Large intestine (tissue), 3 donors: ENCODE results near the gene ARHGEF40. TPM values are rescaled to one million over a fixed set of nuclear protein-coding genes. Genes with fewer than 3 reads are reported as not detected.

Source experiments
- DNase-seq, 2 donors: peaks; one replicate each; pipeline versions ENCODE4 v3.0.0 to v3.0.0-alpha.2; 2013
- H3K27ac ChIP-seq: one replicate; pipeline ENCODE4 v1.5.1; 2013; ENCODE audit warnings: low read length
- H3K27me3 ChIP-seq: 2 replicates; pipeline ENCODE4 v1.6.1; 2013; ENCODE audit warnings: low read length; ENCODE audit not compliant: control insufficient read depth, insufficient read depth
- H3K36me3 ChIP-seq: 2 replicates; pipeline ENCODE4 v1.6.1; 2013; ENCODE audit warnings: low read length; ENCODE audit not compliant: control insufficient read depth, insufficient read depth
- H3K4me1 ChIP-seq: one replicate; pipeline ENCODE4 v1.6.1; 2013; ENCODE audit warnings: low read length; ENCODE audit not compliant: control insufficient read depth, insufficient read depth
- H3K4me3 ChIP-seq: one replicate; pipeline ENCODE4 v1.5.1; 2013; ENCODE audit warnings: low read length
- H3K9me3 ChIP-seq: one replicate; pipeline ENCODE4 v1.6.1; 2013; ENCODE audit warnings: mild to moderate bottlenecking, low read depth, low read length, moderate library complexity; ENCODE audit not compliant: control insufficient read depth
- WGBS: methylation state at CpG from one replicate; pipeline ENCODE4 v1.1.5; 2013; ENCODE audit warnings: low lambda C conversion rate; ENCODE audit not compliant: insufficient coverage; 5-methylcytosine and 5-hydroxymethylcytosine counted together
- polyA plus RNA-seq: library from polyadenylated mRNA; unstranded; fragments of 120-200 nt; gene quantifications from one replicate; pipeline ENCODE4 v1.2.1, GENCODE V29; 2013

ARHGEF40 gene
- polyA plus RNA-seq, 1 donor: 28.7 TPM

DNA sequence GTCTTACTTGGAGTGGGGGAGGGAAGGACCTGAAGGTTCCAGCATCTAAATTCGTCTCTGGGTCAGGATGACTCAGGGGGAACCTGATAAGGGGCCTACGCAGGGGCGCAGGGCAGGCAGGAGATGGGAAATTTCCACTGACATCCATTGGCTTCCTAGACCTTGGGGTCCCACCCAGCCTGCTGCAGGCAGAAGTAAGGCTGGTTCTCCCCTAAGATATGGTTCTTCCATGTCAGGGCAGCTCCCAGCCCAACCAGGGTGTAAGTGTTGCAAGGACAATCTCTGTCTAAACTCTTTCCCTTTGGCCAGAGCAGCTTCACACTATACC is 43.2 kb upstream of the ARHGEF40 start:
- Histone ChIP-seq H3K4me3 (no peak overlapping the region), H3K4me1 (peaks cover 13% of the 10 kb centered on the region), H3K27ac (no peak overlapping the region), H3K27me3 (no peaks in the 10 kb centered on the region), H3K9me3 (no peaks in the 10 kb centered on the region), H3K36me3 (no peaks in the 10 kb centered on the region)
- no peak for DNase-seq
- WGBS: no CpG with 5 or more reads among the region's 3 CpGs

DNA sequence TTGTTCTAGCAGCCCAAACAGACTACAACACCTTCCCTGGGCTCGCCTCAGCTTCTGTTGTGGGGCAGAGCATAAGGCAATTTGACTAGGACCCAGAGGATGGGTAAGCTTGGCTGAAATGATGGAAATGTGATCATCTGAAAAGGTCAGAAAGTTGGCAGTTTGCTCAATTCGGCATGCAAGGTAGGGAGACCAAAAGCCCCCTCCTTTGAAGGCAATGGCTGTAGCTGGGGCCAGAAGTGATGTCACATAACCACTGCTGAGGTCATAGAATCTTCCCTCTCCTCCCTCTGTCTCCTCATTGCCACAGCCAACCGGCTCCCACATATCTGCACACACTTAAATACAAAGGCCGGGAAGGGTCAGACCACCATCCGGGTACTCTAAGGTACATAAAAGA is 40.2 kb upstream of the ARHGEF40 start, which contains the start of gene TPPP2:
TPPP2 (plus strand) TSS at position 301 of the 400 bp plus-strand sequence. CDS start 365 bp downstream, outside the sequence.
- WGBS: 100% methylated on average over 1 of the region's 5 CpGs
- DNase-seq: no peak

DNA sequence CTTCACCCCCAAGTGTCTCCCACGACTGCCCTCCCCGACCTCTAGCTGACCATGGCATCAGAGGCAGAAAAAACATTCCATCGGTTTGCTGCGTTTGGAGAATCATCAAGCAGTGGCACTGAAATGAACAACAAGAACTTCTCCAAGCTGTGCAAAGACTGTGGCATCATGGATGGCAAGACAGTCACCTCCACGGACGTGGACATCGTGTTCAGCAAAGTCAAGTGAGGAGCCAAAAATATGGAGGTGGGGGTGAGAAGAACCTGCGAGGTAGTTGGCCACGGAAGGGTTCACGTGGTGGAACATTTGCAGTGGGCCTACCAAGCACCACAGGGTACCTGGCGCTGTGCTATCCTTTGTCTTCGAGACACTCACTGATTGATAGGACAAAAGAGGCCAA is 39.6 kb upstream of the ARHGEF40 start:
- H3K27me3 ChIP-seq: no peaks in the 10 kb centered on the region
- H3K9me3 ChIP-seq: no peaks in the 10 kb centered on the region
- H3K4me3 ChIP-seq: no peak overlapping the region
- H3K36me3 ChIP-seq: no peaks in the 10 kb centered on the region
- no peak overlapping the region for H3K27ac ChIP-seq
- H3K4me1 ChIP-seq: peaks cover 4% of the 10 kb centered on the region
- whole genome bisulfite sequencing: no CpG with 5 or more reads among the region's 12 CpGs
- no peak for DNase-seq

More for the DNA sequence above, 40.2 kb upstream of the ARHGEF40 start, which contains the start of gene TPPP2:
- no peak within 1 kb of the TSS for H3K4me3 ChIP-seq
- H3K4me1 ChIP-seq: peaks cover 4% of the 10 kb centered on the region
- H3K27ac ChIP-seq: no peak within 1 kb of the TSS
- no peaks in the 10 kb centered on the region for H3K36me3 ChIP-seq
- H3K9me3 ChIP-seq: no peaks in the 10 kb centered on the region
- H3K27me3 ChIP-seq: no peaks in the 10 kb centered on the region

DNA sequence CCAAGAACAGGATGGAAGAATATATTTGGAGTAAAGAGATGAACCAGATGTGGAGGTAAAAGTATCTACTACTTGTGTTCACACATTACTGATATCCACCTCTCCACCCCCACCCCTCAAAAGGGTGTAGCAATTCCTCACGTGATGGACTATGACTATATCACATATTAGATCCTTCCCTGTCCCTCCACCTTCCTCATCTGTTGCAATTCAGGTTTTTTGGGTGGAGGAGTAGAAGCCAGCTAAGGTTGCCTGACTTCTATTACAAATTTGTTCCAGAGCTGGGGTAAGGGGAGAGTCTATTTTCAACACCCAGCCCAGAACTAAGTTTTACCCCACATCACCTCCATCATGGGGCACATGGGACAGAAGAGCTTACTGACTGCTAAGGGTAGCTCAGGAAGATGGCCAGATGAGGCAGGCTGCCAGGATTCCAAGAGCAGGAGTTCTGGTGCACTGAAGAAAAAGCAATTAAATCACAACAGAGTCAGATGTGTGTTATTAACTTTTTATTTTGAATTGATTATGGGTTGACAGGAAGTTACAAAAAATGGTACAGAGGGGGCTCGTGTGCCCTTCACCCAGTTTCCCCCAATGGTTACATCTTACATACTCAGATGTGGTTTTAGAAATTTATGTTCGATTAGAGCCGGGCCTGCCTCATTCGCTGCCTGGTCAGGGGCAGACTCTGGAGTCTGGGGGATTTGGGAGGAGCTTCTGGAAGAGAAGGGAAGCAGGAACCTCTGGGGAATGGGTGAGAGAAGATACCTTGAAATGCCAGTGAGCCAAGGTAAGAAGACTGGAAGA is 37.6 kb upstream of the ARHGEF40 start:
- WGBS: 53% methylated on average over 2 of the region's 5 CpGs
- no peaks in the 10 kb centered on the region for H3K9me3 ChIP-seq
- peaks cover 6% of the 10 kb centered on the region for H3K4me1 ChIP-seq
- no peaks in the 10 kb centered on the region for H3K36me3 ChIP-seq
- no peak for DNase-seq
- no peaks in the 10 kb centered on the region for H3K27me3 ChIP-seq
- H3K27ac ChIP-seq: no peak overlapping the region
- H3K4me3 ChIP-seq: no peak overlapping the region

- peaks cover 13% of the 10 kb centered on the region for H3K4me1 ChIP-seq
- H3K27me3 ChIP-seq: no peaks in the 10 kb centered on the region
- no peak overlapping the region for H3K4me3 ChIP-seq
- H3K9me3 ChIP-seq: no peaks in the 10 kb centered on the region
- DNase-seq: no peak
- no peaks in the 10 kb centered on the region for H3K36me3 ChIP-seq
- 80% methylated on average over 1 of the region's 4 CpGs for WGBS
- no peak overlapping the region for H3K27ac ChIP-seq
These were observed 36.9 kb upstream of the ARHGEF40 start for GRCh38 chr14:21033133-21033698.

GRCh38 chr14:21034707-21035106 is 35.4 kb upstream of the ARHGEF40 start, which contains the start of gene RNASE13:
Gene RNASE13 (minus strand): TSS chr14:21034807. CDS start chr14:21034288, 519 bp downstream.
- H3K4me3 ChIP-seq: no peak within 1 kb of the TSS
- WGBS: no CpG with 5 or more reads among the region's 5 CpGs
- no peaks in the 10 kb centered on the region for H3K27me3 ChIP-seq
- H3K4me1 ChIP-seq: peaks cover 28% of the 10 kb centered on the region
- DNase-seq: no peak
- no peaks in the 10 kb centered on the region for H3K9me3 ChIP-seq
- no peaks in the 10 kb centered on the region for H3K36me3 ChIP-seq
- H3K27ac ChIP-seq: no peak within 1 kb of the TSS

- Histone ChIP-seq H3K27me3 (no peaks in the 10 kb centered on the region), H3K9me3 (no peaks in the 10 kb centered on the region), H3K4me3 (no peak overlapping the region), H3K27ac (no peak overlapping the region), H3K36me3 (no peaks in the 10 kb centered on the region), H3K4me1 (peaks cover 31% of the 10 kb centered on the region)
- DNase-seq: no peak
- 100% methylated on average over 1 of the region's 7 CpGs for WGBS
These were observed 33.4 kb upstream of the ARHGEF40 start for GRCh38 chr14:21036751-21037150.

- H3K27ac ChIP-seq: no peak overlapping the region
- no peak for DNase-seq
These were observed 32.9 kb upstream of the ARHGEF40 start for GRCh38 chr14:21037156-21037555.

GRCh38 chr14:21038441-21039422 is 31.4 kb upstream of the ARHGEF40 start:
- H3K27ac ChIP-seq: peak overlapping the region; percentile 48
- WGBS: 13% methylated on average over 1 of the region's 10 CpGs
- DNase-seq: peak; percentile 72 to 87
- H3K4me3 ChIP-seq: no peak overlapping the region
- H3K9me3 ChIP-seq: no peaks in the 10 kb centered on the region
- no peaks in the 10 kb centered on the region for H3K27me3 ChIP-seq
- peaks cover 37% of the 10 kb centered on the region for H3K4me1 ChIP-seq
- no peaks in the 10 kb centered on the region for H3K36me3 ChIP-seq

More at GRCh38 chr14:21037156-21037555, 32.9 kb upstream of the ARHGEF40 start:
- Histone ChIP-seq H3K27me3 (no peaks in the 10 kb centered on the region), H3K36me3 (no peaks in the 10 kb centered on the region), H3K4me3 (no peak overlapping the region), H3K4me1 (peaks cover 31% of the 10 kb centered on the region), H3K9me3 (no peaks in the 10 kb centered on the region)
- WGBS: no CpG with 5 or more reads among the region's 3 CpGs
